Cardiac septum (tissue), 1 donor: ENCODE data around the gene ITSN1. TPM values are rescaled to one million over a fixed set of nuclear protein-coding genes. Genes with fewer than 3 reads are reported as not detected.
"Not testable (repeated sequence)": the region's sequence is repeated elsewhere in the genome, so short reads cannot be mapped to it uniquely, and the experiment has no call there.

ENCODE experiments used
- DNase-seq: peaks from one replicate; pipeline ENCODE4 v3.0.0-alpha.2; 2020; ENCODE audit warnings: low spot score
- intact Hi-C: fragments of 100-400 bp; cut with DNase I; formaldehyde crosslinking; loops from one replicate; pipeline ENCODE4 v1.14.0; 2022
- total RNA-seq: library from RNA; stranded (reverse); fragmentation: NEBNext Ultra II Directional; extraction: Animal tissue kit (Norgen Biotek cat#: 25700); gene quantifications from one replicate; pipeline ENCODE4 v1.2.1, GENCODE V29; 2021
- donor health status: DM: no; HTN: no; CAD: no.

The ITSN1 gene
- total RNA-seq, 1 donor from 2014 or later = 25.5 TPM

- intact Hi-C loops = no loop called here
- no peak for DNase-seq
Measured at GRCh38 chr21:33703750-33704606, 61.7 kb downstream of the ITSN1 start.

- no peak for DNase-seq
- intact Hi-C loops = no loop called here
Measured at GRCh38 chr21:33707846-33708245, 65.5 kb downstream of the ITSN1 start.

- intact Hi-C loops = no loop called here
- no peak for DNase-seq
Measured at GRCh38 chr21:33708874-33709273, 66.6 kb downstream of the ITSN1 start.

- DNase-seq = no peak
- intact Hi-C loops = no loop called here
Measured at GRCh38 chr21:33712022-33712803, 69.9 kb downstream of the ITSN1 start.

- intact Hi-C loops = no loop called here
- DNase-seq = no peak
Measured at GRCh38 chr21:33721081-33721480, 78.8 kb downstream of the ITSN1 start.

- intact Hi-C loops, DNase-seq: not testable (repeated sequence)
Measured at GRCh38 chr21:33729139-33729538, 86.8 kb downstream of the ITSN1 start.

- intact Hi-C loops = no loop called here
- no peak for DNase-seq
Measured at GRCh38 chr21:33729641-33730040, 87.3 kb downstream of the ITSN1 start.

- intact Hi-C loops = no loop called here
- no peak for DNase-seq
Measured at GRCh38 chr21:33731447-33731846, 89.1 kb downstream of the ITSN1 start.

GRCh38 chr21:33732038-33732437 is 89.7 kb downstream of the ITSN1 start:
- intact Hi-C loops = no loop called here
- DNase-seq = no peak

GRCh38 chr21:33733601-33734000 is 91.3 kb downstream of the ITSN1 start:
- intact Hi-C loops = no loop called here

GRCh38 chr21:33734291-33734690 is 92.0 kb downstream of the ITSN1 start:
- intact Hi-C loops = no loop called here
- no peak for DNase-seq

More at GRCh38 chr21:33733601-33734000, 91.3 kb downstream of the ITSN1 start:
- DNase-seq = no peak

GRCh38 chr21:33734818-33735217 is 92.5 kb downstream of the ITSN1 start:
- intact Hi-C loops = no loop called here
- no peak for DNase-seq

GRCh38 chr21:33736569-33736968 is 94.3 kb downstream of the ITSN1 start:
- no peak for DNase-seq
- intact Hi-C loops = no loop called here

- no peak for DNase-seq
- intact Hi-C loops = no loop called here
Measured at GRCh38 chr21:33739701-33740100, 97.4 kb downstream of the ITSN1 start.

GRCh38 chr21:33747420-33747819 is 105.1 kb downstream of the ITSN1 start:
- intact Hi-C loops = no loop called here

GRCh38 chr21:33748903-33749302 is 106.6 kb downstream of the ITSN1 start:
- no peak for DNase-seq
- intact Hi-C loops = no loop called here

More at GRCh38 chr21:33747420-33747819, 105.1 kb downstream of the ITSN1 start:
- no peak for DNase-seq

GRCh38 chr21:33750017-33750416 is 107.7 kb downstream of the ITSN1 start:
- intact Hi-C loops = no loop called here
- DNase-seq = no peak

- intact Hi-C loops = no loop called here
- DNase-seq = no peak
Measured at GRCh38 chr21:33751120-33751519, 108.8 kb downstream of the ITSN1 start.

- intact Hi-C loops = no loop called here
- DNase-seq = no peak
Measured at GRCh38 chr21:33751533-33751932, 109.2 kb downstream of the ITSN1 start.

- DNase-seq = no peak
- intact Hi-C loops = no loop called here
Measured at GRCh38 chr21:33752260-33752659, 110.0 kb downstream of the ITSN1 start.

- intact Hi-C loops = no loop called here
Measured at GRCh38 chr21:33753886-33754285, 111.6 kb downstream of the ITSN1 start.

More at GRCh38 chr21:33753886-33754285, 111.6 kb downstream of the ITSN1 start:
- DNase-seq = no peak
